NCI-H2081 treated with DMSO at 0.1 percent for 48 hours (cell line): ENCODE results near the gene HOGA1.
"Not testable (repeated sequence)": the region's sequence is repeated elsewhere in the genome, so short reads cannot be mapped to it uniquely, and the experiment has no call there.

Source experiments
- DNase-seq: peaks from one replicate; lab custom pipeline; 2025; lab: John Stamatoyannopoulos, UW

HOGA1 gene

GRCh38 chr10:97611473-97611872, 27.3 kb downstream of the HOGA1 start:
- DNase-seq, result no peak

- no peak for DNase-seq
Measured at GRCh38 chr10:97612386-97612785, 28.2 kb downstream of the HOGA1 start.

GRCh38 chr10:97618285-97618684, 34.1 kb downstream of the HOGA1 start:
- no peak for DNase-seq

GRCh38 chr10:97618733-97619132, 34.5 kb downstream of the HOGA1 start:
- DNase-seq, result no peak

GRCh38 chr10:97623277-97623676, 39.1 kb downstream of the HOGA1 start:
- DNase-seq, result no peak

GRCh38 chr10:97627731-97628130, 43.5 kb downstream of the HOGA1 start:
- no peak for DNase-seq

GRCh38 chr10:97628228-97628627, 44.0 kb downstream of the HOGA1 start:
- DNase-seq, result no peak

GRCh38 chr10:97629289-97629688, 45.1 kb downstream of the HOGA1 start:
- DNase-seq, result no peak

GRCh38 chr10:97631098-97631497, 46.9 kb downstream of the HOGA1 start:
- DNase-seq, result no peak

- peak; percentile 35 for DNase-seq
Measured at GRCh38 chr10:97632949-97633884, 49.0 kb downstream of the HOGA1 start, which contains the start of gene MORN4. TSS of gene MORN4 (minus strand) at chr10:97633500. CDS start at chr10:97619653, 13,847 bp downstream.

- no peak for DNase-seq
Measured at GRCh38 chr10:97633921-97634320, 49.7 kb downstream of the HOGA1 start.

GRCh38 chr10:97635577-97635976, 51.4 kb downstream of the HOGA1 start:
- no peak for DNase-seq

- not testable (repeated sequence) for DNase-seq
Measured at GRCh38 chr10:97639090-97639489, 54.9 kb downstream of the HOGA1 start.

- peak; percentile 82 for DNase-seq
Measured at GRCh38 chr10:97640174-97640867, 56.1 kb downstream of the HOGA1 start, which contains the start of gene PI4K2A. TSS of gene PI4K2A (plus strand) at chr10:97640671. CDS start at chr10:97640743, 72 bp downstream.

GRCh38 chr10:97640868-97641811, 57.0 kb downstream of the HOGA1 start:
- no peak for DNase-seq

- DNase-seq, result not testable (repeated sequence)
Measured at GRCh38 chr10:97642471-97643159, 58.4 kb downstream of the HOGA1 start.

- DNase-seq, result no peak
Measured at GRCh38 chr10:97643441-97643985, 59.3 kb downstream of the HOGA1 start.

- no peak for DNase-seq
Measured at GRCh38 chr10:97644936-97645335, 60.7 kb downstream of the HOGA1 start.

GRCh38 chr10:97647556-97647955, 63.4 kb downstream of the HOGA1 start:
- DNase-seq, result no peak

GRCh38 chr10:97648562-97649404, 64.6 kb downstream of the HOGA1 start:
- DNase-seq, result no peak
